Keratinocyte (primary cell): ENCODE results near the gene USH2A. TPM values are rescaled to one million over a fixed set of nuclear protein-coding genes. Genes with fewer than 3 reads are reported as not detected.

ENCODE experiments used
- DNase-seq: peaks from one replicate; pipeline ENCODE4 v3.0.0-alpha.2; 2011; ENCODE audit warnings: low read depth, missing footprints, low spot score
- FAIRE-seq: peaks from 2 replicates; lab custom pipeline; 2011; peaks lifted over from hg19 to GRCh38; lab: Jason Lieb, UNC
- H2AFZ ChIP-seq: 2 replicates; pipeline ENCODE4 v1.6.0; 2012; ENCODE audit warnings: low read length, control low read depth, inconsistent platforms; ENCODE audit not compliant: control insufficient read depth
- H3K27ac ChIP-seq: 2 replicates; pipeline ENCODE4 v1.5.1; 2011; ENCODE audit warnings: low read length; ENCODE audit not compliant: control insufficient read depth, insufficient read depth
- H3K27me3 ChIP-seq: 3 replicates; pipeline ENCODE4 v1.6.0; 2011; ENCODE audit warnings: low read length; ENCODE audit not compliant: control insufficient read depth, insufficient read depth; ENCODE audit errors: extremely low read depth
- H3K36me3 ChIP-seq, 2 experiments: 2 replicates in 1 of 2; 3 replicates in 1 of 2; pipeline ENCODE4 v1.5.1; 2011; ENCODE audit warnings: low read length in 2 of 2, mild to moderate bottlenecking in 1 of 2; ENCODE audit not compliant: control insufficient read depth in 2 of 2, insufficient read depth in 2 of 2; ENCODE audit errors: extremely low read depth in 1 of 2
- H3K4me1 ChIP-seq: 3 replicates; pipeline ENCODE4 v1.5.1; 2011; ENCODE audit warnings: low read length; ENCODE audit not compliant: control insufficient read depth, insufficient read depth; ENCODE audit errors: extremely low read depth
- H3K4me2 ChIP-seq: 3 replicates; pipeline ENCODE4 v1.6.0; 2011; ENCODE audit warnings: low read depth, low read length; ENCODE audit not compliant: control insufficient read depth, insufficient read depth; ENCODE audit errors: extremely low read depth
- H3K4me3 ChIP-seq, 3 experiments: fragments of 200-600 bp in 1 of 3; sonication (generic) in 1 of 3; 2 replicates in 2 of 3; 3 replicates in 1 of 3; pipeline ENCODE4 v1.5.1; 2011 to 2016; ENCODE audit warnings: low read length in 3 of 3, mild to moderate bottlenecking in 3 of 3, control low read depth in 2 of 3, inconsistent platforms in 1 of 3, low read depth in 1 of 3, mixed read lengths in 1 of 3, mixed run types in 1 of 3, moderate library complexity in 1 of 3; ENCODE audit not compliant: control insufficient read depth in 2 of 3, insufficient read depth in 2 of 3; ENCODE audit errors: extremely low read depth in 1 of 3
- H3K79me2 ChIP-seq: 2 replicates; pipeline ENCODE4 v1.6.0; 2012; ENCODE audit warnings: low read length; ENCODE audit not compliant: control insufficient read depth, insufficient read depth
- H3K9ac ChIP-seq: 3 replicates; pipeline ENCODE4 v1.6.0; 2011; ENCODE audit warnings: low read length; ENCODE audit not compliant: control insufficient read depth, insufficient read depth; ENCODE audit errors: extremely low read depth
- H3K9me1 ChIP-seq: 3 replicates; pipeline ENCODE4 v1.6.0; 2011; ENCODE audit warnings: low read length; ENCODE audit not compliant: control insufficient read depth, insufficient read depth; ENCODE audit errors: extremely low read depth
- H3K9me3 ChIP-seq: 2 replicates; pipeline ENCODE4 v1.5.1; 2012; ENCODE audit warnings: low read depth, low read length; ENCODE audit not compliant: control insufficient read depth
- H4K20me1 ChIP-seq: 3 replicates; pipeline ENCODE4 v1.6.0; 2011; ENCODE audit warnings: low read length; ENCODE audit not compliant: control insufficient read depth, insufficient read depth; ENCODE audit errors: extremely low read depth
- CTCF ChIP-seq, 3 experiments: IDR thresholded peaks in 1 of 3; conservative IDR thresholded peaks in 1 of 3; optimal IDR thresholded peaks in 1 of 3; 2 replicates in 2 of 3; 3 replicates in 1 of 3; pipeline versions ENCODE3 to v1.5.1; 2011; ENCODE audit warnings: low read length in 3 of 3, mild to moderate bottlenecking in 3 of 3, moderate library complexity in 2 of 3, control low read depth in 1 of 3, inconsistent platforms in 1 of 3; ENCODE audit not compliant: insufficient read depth in 2 of 3; ENCODE audit errors: extremely low read depth in 1 of 3
- EZH2 ChIP-seq: IDR thresholded peaks from one replicate; pipeline ENCODE4 v1.6.1; 2012; ENCODE audit warnings: inconsistent platforms, mild to moderate bottlenecking, low read length, moderate library complexity
- dilution Hi-C: fragments of 300-500 bp; cut with MboI; formaldehyde crosslinking; loops from one replicate; pipeline ENCODE4 v1.7.0; 2020; ENCODE audit warnings: low sequenced_read_pairs; ENCODE audit not compliant: extremely low pct_ligation_motif_present
- polyA plus RNA-seq, 5 experiments: library from polyadenylated mRNA; depleted of rRNA in 3 of 5; stranded (reverse) in 3 of 5; stranded (forward) in 1 of 5; unstranded in 1 of 5; fragments of >200 nt; gene quantifications; 1 replicate in 1 of 5; 2 replicates in 3 of 5; 3 replicates in 1 of 5; pipeline versions ENCODE4 v1.2.1 to v1.2.3, GENCODE V29; 2011 to 2012; ENCODE audit warnings: missing spikeins in 2 of 5, low read depth in 1 of 5, low replicate concordance in 1 of 5

Gene USH2A
- polyA plus RNA-seq, 1 donor (not counting 4 experiments of a cell fraction or from before 2014, with no cell fraction given): not detected

- Histone ChIP-seq H3K27me3 (no peaks in the 10 kb centered on the region), H3K79me2 (no peaks in the 10 kb centered on the region), H3K36me3 (no peaks in the 10 kb centered on the region), H3K4me2 (no peak overlapping the region), H3K9me1 (no peaks in the 10 kb centered on the region), H3K27ac (no peak overlapping the region), H2AFZ (no peak overlapping the region), H3K9me3 (no peaks in the 10 kb centered on the region), H4K20me1 (no peaks in the 10 kb centered on the region), H3K9ac (no peak overlapping the region), H3K4me1 (peaks cover 8% of the 10 kb centered on the region), H3K4me3 (no peak overlapping the region)
- no peak for DNase-seq
- dilution Hi-C loops: no loop called here
- FAIRE-seq: no peak
- no peak for TF ChIP-seq EZH2
- TF ChIP-seq CTCF (optimal IDR thresholded peaks at IDR 0.05 in 1 of 3, IDR thresholded peaks at IDR 0.05 in 1 of 3, conservative IDR thresholded peaks at IDR 0.05 in 1 of 3; ENCODE audit: extremely low read depth in 1 of 3, insufficient read depth in 2 of 3, low read length in 3 of 3): no peak
These were observed 705.4 kb downstream of the USH2A start for GRCh38 chr1:215717677-215718426.

GRCh38 chr1:215710899-215711225 is 712.4 kb downstream of the USH2A start:
- Histone ChIP-seq H3K79me2 (no peaks in the 10 kb centered on the region), H3K9ac (no peak overlapping the region), H3K4me2 (no peak overlapping the region), H3K9me3 (no peaks in the 10 kb centered on the region), H3K4me3 (no peak overlapping the region), H3K36me3 (no peaks in the 10 kb centered on the region), H3K27me3 (no peaks in the 10 kb centered on the region), H3K27ac (no peak overlapping the region), H4K20me1 (no peaks in the 10 kb centered on the region), H2AFZ (no peak overlapping the region), H3K4me1 (no peaks in the 10 kb centered on the region), H3K9me1 (no peaks in the 10 kb centered on the region)
- dilution Hi-C loops: no loop called here
- no peak for TF ChIP-seq CTCF (optimal IDR thresholded peaks at IDR 0.05 in 1 of 3, IDR thresholded peaks at IDR 0.05 in 1 of 3, conservative IDR thresholded peaks at IDR 0.05 in 1 of 3; ENCODE audit: extremely low read depth in 1 of 3, insufficient read depth in 2 of 3, low read length in 3 of 3)
- FAIRE-seq: no peak
- no peak for DNase-seq
